Stimulated activated CD4-positive, alpha-beta T cell treated with anti-CD3 and anti-CD28 coated beads, Interleukin-12 subunit alpha, Interleukin-12 subunit beta, amount 100 ng/mL, for 48 hours (primary cell): ENCODE measurements around the gene SZT2.
A peak's percentile ranks its signal among the peaks of the same experiment; 100 is the strongest.
"Not testable (repeated sequence)": the region's sequence is repeated elsewhere in the genome, so short reads cannot be mapped to it uniquely, and the experiment has no call there.

Experiments used
- DNase-seq, 3 donors: peaks; one replicate each; pipeline ENCODE4 v3.0.0-alpha.2; 2020; ENCODE audit warnings: low read depth in 2 of 3, low spot score in 1 of 3

Gene SZT2

GRCh38 chr1:43453442-43454269 lies 64.0 kb downstream of the SZT2 start, which contains the start of gene HYI:
Gene HYI (minus strand): TSS chr1:43453931. CDS start chr1:43453793, 138 bp downstream.
- peak; percentile 52 to 69 (median 56) for DNase-seq

- peak; percentile 49 to 59 (median 58) for DNase-seq
Measured at GRCh38 chr1:43454270-43455011, 64.7 kb downstream of the SZT2 start.

- no peak for DNase-seq
Measured at GRCh38 chr1:43455213-43455889, 65.7 kb downstream of the SZT2 start.

- not testable (repeated sequence) for DNase-seq
Measured at GRCh38 chr1:43458379-43458778, 68.7 kb downstream of the SZT2 start.

GRCh38 chr1:43460988-43461693 lies 71.4 kb downstream of the SZT2 start:
- DNase-seq, result no peak

- DNase-seq, result no peak
Measured at GRCh38 chr1:43463479-43463878, 73.8 kb downstream of the SZT2 start.

- DNase-seq, result no peak
Measured at GRCh38 chr1:43464681-43465504, 75.2 kb downstream of the SZT2 start.

- DNase-seq, result no peak
Measured at GRCh38 chr1:43465505-43466067, 75.9 kb downstream of the SZT2 start.

- no peak for DNase-seq
Measured at GRCh38 chr1:43466403-43466802, 76.7 kb downstream of the SZT2 start.

- DNase-seq, result no peak
Measured at GRCh38 chr1:43468414-43468813, 78.7 kb downstream of the SZT2 start.

GRCh38 chr1:43469932-43470331 lies 80.2 kb downstream of the SZT2 start:
- no peak for DNase-seq

- no peak for DNase-seq
Measured at GRCh38 chr1:43472087-43472462, 82.4 kb downstream of the SZT2 start.

- DNase-seq, result not testable (repeated sequence)
Measured at GRCh38 chr1:43472463-43473151, 82.9 kb downstream of the SZT2 start.

- no peak for DNase-seq
Measured at GRCh38 chr1:43473463-43473862, 83.8 kb downstream of the SZT2 start.

- DNase-seq, result not testable (repeated sequence)
Measured at GRCh38 chr1:43475611-43476401, 86.1 kb downstream of the SZT2 start.

- DNase-seq, result no peak
Measured at GRCh38 chr1:43477716-43478115, 88.0 kb downstream of the SZT2 start.

GRCh38 chr1:43479414-43479813 lies 89.7 kb downstream of the SZT2 start:
- no peak for DNase-seq

- no peak for DNase-seq
Measured at GRCh38 chr1:43481491-43481890, 91.8 kb downstream of the SZT2 start.
